EH (cell line): Measurements from ENCODE around the gene OSBPL5.
A peak's percentile ranks its signal among the peaks of the same experiment; 100 is the strongest.

Experiments
- DNase-seq: peaks from one replicate; pipeline ENCODE4 v3.0.0-alpha.2; 2015; ENCODE audit warnings: low read depth

The OSBPL5 gene

GRCh38 chr11:3096909-3097530 lies 68.1 kb downstream of the OSBPL5 start:
- no peak for DNase-seq

GRCh38 chr11:3095712-3096361 lies 69.3 kb downstream of the OSBPL5 start:
- DNase-seq, result peak; percentile 90

- DNase-seq, result no peak
These were observed 70.8 kb downstream of the OSBPL5 start for GRCh38 chr11:3094223-3094824.

GRCh38 chr11:3093281-3094191 lies 71.6 kb downstream of the OSBPL5 start:
- no peak for DNase-seq

GRCh38 chr11:3092603-3093141 lies 72.4 kb downstream of the OSBPL5 start:
- no peak for DNase-seq

GRCh38 chr11:3091846-3092602 lies 73.1 kb downstream of the OSBPL5 start:
- DNase-seq, result peak; percentile 58

- DNase-seq, result no peak
These were observed 73.8 kb downstream of the OSBPL5 start for GRCh38 chr11:3091081-3091845.

GRCh38 chr11:3090096-3090901 lies 74.8 kb downstream of the OSBPL5 start:
- no peak for DNase-seq

GRCh38 chr11:3089236-3090061 lies 75.7 kb downstream of the OSBPL5 start:
- DNase-seq, result no peak

GRCh38 chr11:3088806-3089205 lies 76.3 kb downstream of the OSBPL5 start:
- DNase-seq, result no peak

- peak; percentile 52 for DNase-seq
These were observed 77.0 kb downstream of the OSBPL5 start for GRCh38 chr11:3087821-3088800.

- DNase-seq, result no peak
These were observed 77.7 kb downstream of the OSBPL5 start for GRCh38 chr11:3087373-3087772.

GRCh38 chr11:3086671-3087150 lies 78.4 kb downstream of the OSBPL5 start:
- DNase-seq, result no peak

- no peak for DNase-seq
These were observed 79.0 kb downstream of the OSBPL5 start for GRCh38 chr11:3086114-3086513.

- peak; percentile 35 for DNase-seq
These were observed 80.1 kb downstream of the OSBPL5 start for GRCh38 chr11:3085052-3085451.

GRCh38 chr11:3083321-3083720 lies 81.8 kb downstream of the OSBPL5 start:
- DNase-seq, result no peak

- DNase-seq, result no peak
These were observed 83.7 kb downstream of the OSBPL5 start for GRCh38 chr11:3081386-3081751.
